GM12878 (cell line): ENCODE measurements around the gene MDM1. TPM values are rescaled to one million over a fixed set of nuclear protein-coding genes. Genes with fewer than 3 reads are reported as not detected.

ENCODE experiments used
- ATAC-seq: fragments of 200-7000 bp; cut with Tn5 transposase; 3 replicates; pipeline ENCODE4 v1.9.1; 2020; ENCODE audit warnings: mild to moderate bottlenecking, moderate library complexity
- BruUV-seq: library from RNA; stranded (reverse); fragments of 400-500 nt; replicated peaks from 2 replicates; lab custom pipeline; 2021; lab: Mats Ljungman, UMichigan
- CTCF ChIA-PET: fragments of 300-600 bp; sonication (Branson Sonifier 250); formaldehyde crosslinking; extraction: SDS; loops from one replicate; lab custom pipeline; 2021; ENCODE audit warnings: inconsistent platforms; lab: Yijun Ruan, JAX
- POLR2A ChIA-PET: fragments of 350-600 bp; formaldehyde crosslinking; extraction: SDS; loops from one replicate; lab custom pipeline; 2021; ENCODE audit warnings: inconsistent platforms; lab: Charles Lee
- RAD21 ChIA-PET: fragments of 300-600 bp; sonication (Branson Sonifier 250); formaldehyde crosslinking; loops from one replicate; lab custom pipeline; 2023; ENCODE audit warnings: antibody characterized with exemption; ENCODE audit not compliant: unreplicated experiment; lab: Charles Lee
- SMC1A ChIA-PET: fragments of 300-600 bp; sonication (Branson Sonifier 250); formaldehyde crosslinking; loops from one replicate; lab custom pipeline; 2023; ENCODE audit not compliant: unreplicated experiment, uncharacterized antibody; lab: Charles Lee
- DNase-seq: peaks from one replicate; pipeline ENCODE4 v3.0.0-alpha.2; 2011; ENCODE audit warnings: low read depth, low spot score
- FAIRE-seq: peaks from 3 replicates; lab custom pipeline; 2011; peaks lifted over from hg19 to GRCh38; lab: Jason Lieb, UNC
- H2AFZ ChIP-seq: 2 replicates; pipeline ENCODE4 v1.6.0; 2011; ENCODE audit warnings: low read depth, low read length, control low read depth; ENCODE audit not compliant: control insufficient read depth
- H3K27ac ChIP-seq: 2 replicates; pipeline ENCODE4 v1.5.1; 2011; ENCODE audit warnings: control low read depth; ENCODE audit not compliant: control insufficient read depth, insufficient read depth
- H3K27me3 ChIP-seq, 2 experiments: replicated peaks in 1 of 2; 2 replicates each; pipeline versions ENCODE4 v1.6.0 to v1.6.1; 2011; ENCODE audit warnings: low read length in 1 of 2; ENCODE audit not compliant: control insufficient read depth in 2 of 2, insufficient read depth in 2 of 2
- H3K36me3 ChIP-seq, 2 experiments: 2 replicates each; pipeline ENCODE4 v1.5.1; 2011; ENCODE audit warnings: low read length in 1 of 2; ENCODE audit not compliant: control insufficient read depth in 2 of 2, insufficient read depth in 2 of 2
- H3K4me1 ChIP-seq: 2 replicates; pipeline ENCODE4 v1.6.1; 2011; ENCODE audit warnings: mild to moderate bottlenecking, low read length, moderate library complexity, mixed read lengths; ENCODE audit not compliant: control insufficient read depth, insufficient read depth
- H3K4me2 ChIP-seq: 2 replicates; pipeline ENCODE4 v1.6.0; 2011; ENCODE audit warnings: control low read depth; ENCODE audit not compliant: control insufficient read depth, insufficient read depth
- H3K4me3 ChIP-seq: fragments of 200-600 bp; sonication (generic); 2 replicates; pipeline ENCODE4 v1.5.1; 2016
- H3K79me2 ChIP-seq: 2 replicates; pipeline ENCODE4 v1.6.0; 2011; ENCODE audit warnings: low read length; ENCODE audit not compliant: control insufficient read depth, insufficient read depth
- H3K9ac ChIP-seq: 2 replicates; pipeline ENCODE4 v1.8.0; 2011; ENCODE audit warnings: low read length, control low read depth, mixed read lengths; ENCODE audit not compliant: control insufficient read depth, insufficient read depth
- H3K9me3 ChIP-seq: replicated peaks from 3 replicates; pipeline ENCODE4 v1.5.1; 2011; ENCODE audit warnings: mild to moderate bottlenecking, low read length; ENCODE audit not compliant: control insufficient read depth, insufficient read depth
- H4K20me1 ChIP-seq: 2 replicates; pipeline ENCODE4 v1.6.0; 2011; ENCODE audit not compliant: control insufficient read depth, insufficient read depth
- CEBPZ ChIP-seq: fragments of 150-350 bp; IDR thresholded peaks from 2 replicates; pipeline ENCODE4 v1.6.1; 2016; ENCODE audit warnings: low read depth, low read length
- E2F4 ChIP-seq: IDR thresholded peaks from 2 replicates; pipeline ENCODE4 v1.6.1; 2012; ENCODE audit warnings: low read depth, low read length, improper control_type of control experiment
- NFYB ChIP-seq: IDR thresholded peaks from 2 replicates; pipeline ENCODE4 v1.6.1; 2011; ENCODE audit warnings: low read depth, mild to moderate bottlenecking, low read length, improper control_type of control experiment, moderate library complexity; ENCODE audit not compliant: insufficient read depth
- NKRF ChIP-seq: fragments of 450-650 bp; conservative IDR thresholded peaks from 2 replicates; pipeline ENCODE4 v1.6.1; 2017; ENCODE audit warnings: mild to moderate bottlenecking, moderate library complexity
- SMAD5 ChIP-seq: IDR thresholded peaks from 2 replicates; pipeline ENCODE4 v1.6.1; 2016; ENCODE audit warnings: antibody characterized with exemption, low read depth
- TCF7 ChIP-seq: IDR thresholded peaks from 2 replicates; pipeline ENCODE4 v1.6.1; 2014; ENCODE audit warnings: antibody characterized with exemption, borderline replicate concordance
- USF1 ChIP-seq: IDR thresholded peaks from 2 replicates; pipeline ENCODE4 v1.6.1; 2011; ENCODE audit warnings: borderline replicate concordance, low read depth, mild to moderate bottlenecking, moderate library complexity, mixed read lengths, low read length; ENCODE audit not compliant: insufficient read depth; ENCODE audit errors: extremely low read length
- ZNF622 ChIP-seq: fragments of 450-650 bp; IDR thresholded peaks from 2 replicates; pipeline ENCODE4 v1.6.1; 2017; ENCODE audit warnings: mild to moderate bottlenecking, inconsistent platforms
- WGBS: methylation state at CpG from one replicate; pipeline ENCODE4 v1.1.6; 2016; ENCODE audit warnings: low lambda C conversion rate; ENCODE audit not compliant: insufficient replicate concordance, insufficient coverage; ENCODE audit errors: missing lambda C conversion rate; 5-methylcytosine and 5-hydroxymethylcytosine counted together
- in situ Hi-C: fragments of 300-500 bp; cut with MboI; formaldehyde crosslinking; loops from 9 replicates; pipeline ENCODE4 v1.14.3; 2018; ENCODE audit warnings: mixed read lengths
- intact Hi-C: fragments of 100-400 bp; cut with micrococcal nuclease; formaldehyde crosslinking; loops from one replicate; pipeline ENCODE4 v1.14.2; 2022; ENCODE audit not compliant: unreplicated experiment
- polyA plus RNA-seq, 11 experiments: library from polyadenylated mRNA; depleted of rRNA in 4 of 11; unstranded in 6 of 11; stranded (reverse) in 5 of 11; fragments of >200 nt; fragmentation: Nextera tagmentation in 4 of 11; fragmentation: Illumina TruSeq in 1 of 11; extraction: Ambion mirVana in 4 of 11; extraction: Trizol in 1 of 11; gene quantifications; 1 replicate in 1 of 11; 2 replicates in 10 of 11; pipeline versions ENCODE4 v1.2.1 to v1.2.3, GENCODE V29; 2011 to 2016; ENCODE audit warnings: inconsistent platforms in 2 of 11, missing spikeins in 2 of 11, low read depth in 1 of 11
- total RNA-seq, 4 experiments: library from RNA; depleted of rRNA in 3 of 4; stranded (reverse); fragments of >200 nt in 3 of 4; fragmentation: Illumina TruSeq in 1 of 4; extraction: Trizol in 1 of 4; gene quantifications; 2 replicates each; pipeline versions ENCODE4 v1.2.1 to v1.2.3, GENCODE V29; 2013 to 2021

Gene MDM1
- total and polyA plus RNA-seq, 10 of the 15 experiments (the other 5 are each of a cell fraction or from before 2014, with no cell fraction given): 10.1 to 25.3 (median 16.5) TPM

GRCh38 chr12:68349220-68349621 lies 17.1 kb upstream of the MDM1 start:
- POLR2A ChIA-PET: no interaction called here
- CTCF ChIA-PET: interaction anchor here (0.6 to 1.5 kb wide), 4 partner anchors 107 to 397 kb away, joined by 3 to 4 read pairs (median 4); no protein-coding TSS in a partner anchor

More at GRCh38 chr12:68349220-68349621, 17.1 kb upstream of the MDM1 start:
- H3K27me3 ChIP-seq: no peaks in the 10 kb centered on the region
- intact Hi-C loops: no loop called here
- H2AFZ ChIP-seq: no peak overlapping the region
- H3K9me3 ChIP-seq: no peaks in the 10 kb centered on the region
- no peaks in the 10 kb centered on the region for H3K79me2 ChIP-seq
- ATAC-seq: no peak
- H3K36me3 ChIP-seq: no peaks in the 10 kb centered on the region
- ChIA-PET RAD21 (interaction anchor here (1.0 to 1.2 kb wide), 2 partner anchors 28 to 32 kb away, joined by 3 to 4 read pairs; no protein-coding TSS in a partner anchor), SMC1A (interaction anchor here (0.7 to 4.0 kb wide), 8 partner anchors 8 to 1400 kb away, joined by 3 to 16 read pairs (median 6); no protein-coding TSS in a partner anchor)
- H3K4me2 ChIP-seq: no peak overlapping the region
- no peak overlapping the region for H3K4me3 ChIP-seq
- DNase-seq: no peak
- no peak for TF ChIP-seq NKRF
- TF ChIP-seq ZNF622: no peak
- no peak for TF ChIP-seq CEBPZ
- TF ChIP-seq TCF7: no peak
- no peak for TF ChIP-seq USF1
- TF ChIP-seq SMAD5: no peak
- no peak for TF ChIP-seq E2F4
- TF ChIP-seq NFYB: no peak
- TF ChIP-seq, all 136 proteins: peak for 0
- Histone ChIP-seq H3K9ac (no peak overlapping the region), H3K4me1 (no peaks in the 10 kb centered on the region), H4K20me1 (no peaks in the 10 kb centered on the region), H3K27ac (no peak overlapping the region)
- no TSS peak for BruUV-seq
- WGBS: 25% methylated on average over 2 of the region's 2 CpGs
- in situ Hi-C loops: no loop called here
- FAIRE-seq: no peak
